GM18909 (cell line): ENCODE results near the gene BIRC3.
"Not testable (repeated sequence)": the region's sequence is repeated elsewhere in the genome, so short reads cannot be mapped to it uniquely, and the experiment has no call there.

Experiments used
- ATAC-seq: cut with Tn5 transposase; IDR thresholded peaks from one replicate; pipeline ENCODE4 v1.9.1; 2021; ENCODE audit warnings: mild to moderate bottlenecking; ENCODE audit not compliant: unreplicated experiment, poor library complexity

Gene BIRC3

GRCh38 chr11:102320679-102321078 lies 3.4 kb downstream of the BIRC3 start:
- ATAC-seq: no peak

GRCh38 chr11:102322560-102322959 lies 5.3 kb downstream of the BIRC3 start:
- no peak for ATAC-seq

- ATAC-seq: no peak
Observed at GRCh38 chr11:102323542-102324251, 6.4 kb downstream of the BIRC3 start.

GRCh38 chr11:102325088-102325487 lies 7.8 kb downstream of the BIRC3 start:
- ATAC-seq: no peak

- ATAC-seq: no peak
Observed at GRCh38 chr11:102328748-102329147, 11.5 kb downstream of the BIRC3 start.

- ATAC-seq: no peak
Observed at GRCh38 chr11:102330231-102330630, 12.9 kb downstream of the BIRC3 start.

- ATAC-seq: no peak
Observed at GRCh38 chr11:102331341-102331740, 14.1 kb downstream of the BIRC3 start.

- no peak for ATAC-seq
Observed at GRCh38 chr11:102332611-102332994, 15.3 kb downstream of the BIRC3 start.

- no peak for ATAC-seq
Observed at GRCh38 chr11:102338479-102339010, 21.3 kb downstream of the BIRC3 start.

GRCh38 chr11:102341311-102341710 lies 24.0 kb downstream of the BIRC3 start:
- ATAC-seq: not testable (repeated sequence)

- peak; percentile 52 for ATAC-seq
Observed at GRCh38 chr11:102341844-102342318, 24.6 kb downstream of the BIRC3 start.

- no peak for ATAC-seq
Observed at GRCh38 chr11:102343809-102344208, 26.5 kb downstream of the BIRC3 start.

GRCh38 chr11:102345904-102346303 lies 28.6 kb downstream of the BIRC3 start:
- no peak for ATAC-seq

GRCh38 chr11:102346456-102346747 lies 29.1 kb downstream of the BIRC3 start:
- no peak for ATAC-seq

- peak; percentile 93 for ATAC-seq
Observed at GRCh38 chr11:102346748-102347461, 29.6 kb downstream of the BIRC3 start, which contains the start of gene BIRC2. Gene BIRC2, plus strand, starts transcription at chr11:102347214. Its CDS starts 2,641 bp downstream, at chr11:102349855.

- ATAC-seq: peak; percentile 18
Observed at GRCh38 chr11:102347462-102348370, 30.4 kb downstream of the BIRC3 start.

GRCh38 chr11:102357116-102357515 lies 39.8 kb downstream of the BIRC3 start:
- no peak for ATAC-seq

- no peak for ATAC-seq
Observed at GRCh38 chr11:102359372-102359771, 42.1 kb downstream of the BIRC3 start.

- ATAC-seq: no peak
Observed at GRCh38 chr11:102360681-102361080, 43.4 kb downstream of the BIRC3 start.
